HCT116 (cell line): ENCODE measurements around the gene CACNA2D2. TPM values are rescaled to one million over a fixed set of nuclear protein-coding genes. Genes with fewer than 3 reads are reported as not detected.

ENCODE experiments used
- ATAC-seq: fragments of 200-7000 bp; cut with Tn5 transposase; 2 replicates; pipeline ENCODE4 v1.9.1; 2020; ENCODE audit warnings: mild to moderate bottlenecking, moderate library complexity
- BruUV-seq: library from RNA; stranded (reverse); fragments of 400-500 nt; replicated peaks from 2 replicates; lab custom pipeline; 2021; lab: Mats Ljungman, UMichigan
- CTCF ChIA-PET: fragments of 300-600 bp; sonication (Branson Sonifier 250); formaldehyde crosslinking; loops from one replicate; lab custom pipeline; 2021; ENCODE audit warnings: antibody characterized with exemption; lab: Charles Lee
- POLR2A ChIA-PET: fragments of 300-600, 350-600 bp; sonication (Branson Sonifier 250); formaldehyde crosslinking; loops from one replicate; lab custom pipeline; 2021; ENCODE audit warnings: antibody characterized with exemption; lab: Charles Lee
- RAD21 ChIA-PET, 2 experiments: fragments of 300-600 bp; sonication (Branson Sonifier 250); formaldehyde crosslinking; loops; one replicate each; lab custom pipeline; 2023; ENCODE audit warnings: low total read pairs in 2 of 2; ENCODE audit not compliant: uncharacterized antibody in 2 of 2, unreplicated experiment in 2 of 2, low non-redundant PET in 1 of 2; lab: Charles Lee
- DNase-seq: peaks from one replicate; pipeline ENCODE4 v3.0.0-alpha.2; 2010; ENCODE audit warnings: low read depth, low spot score
- H2AFZ ChIP-seq: fragments of 200-600 bp; shearing (Covaris generic), sonication (generic); 2 replicates; pipeline ENCODE4 v1.6.1; 2017; ENCODE audit warnings: low read depth, mixed run types, mixed read lengths, antibody characterized with exemption, low read length; ENCODE audit not compliant: poor library complexity, severe bottlenecking
- H3K27ac ChIP-seq: 2 replicates; pipeline ENCODE4 v1.5.1; 2012; ENCODE audit warnings: low read depth, low read length
- H3K27me3 ChIP-seq: fragments of 200-600 bp; sonication (generic); 2 replicates; pipeline ENCODE4 v1.6.1; 2016; ENCODE audit warnings: mixed run types, low read length, mixed read lengths; ENCODE audit not compliant: insufficient read depth
- H3K36me3 ChIP-seq, 2 experiments: fragments of 200-500 bp in 1 of 2; fragments of 200-600 bp in 1 of 2; sonication (Bioruptor generic) in 1 of 2; sonication (generic) in 1 of 2; 2 replicates each; pipeline versions ENCODE4 v1.5.1 to v1.6.1; 2014 to 2016; ENCODE audit warnings: low read length in 2 of 2, inconsistent platforms in 1 of 2, mixed read lengths in 1 of 2, mixed run types in 1 of 2; ENCODE audit not compliant: insufficient read depth in 2 of 2, control insufficient read depth in 1 of 2
- H3K4me1 ChIP-seq, 2 experiments: fragments of 200-600 bp in 1 of 2; sonication (generic) in 1 of 2; 2 replicates each; pipeline versions ENCODE4 v1.5.1 to v1.6.1; 2012 to 2017; ENCODE audit warnings: low read length in 2 of 2, inconsistent platforms in 1 of 2, mild to moderate bottlenecking in 1 of 2, mixed read lengths in 1 of 2, mixed run types in 1 of 2, moderate library complexity in 1 of 2; ENCODE audit not compliant: insufficient read depth in 2 of 2, control insufficient read depth in 1 of 2
- H3K4me2 ChIP-seq: fragments of 200-600 bp; sonication (generic); 2 replicates; pipeline ENCODE4 v1.6.1; 2017; ENCODE audit warnings: mixed run types, low read length, mixed read lengths
- H3K4me3 ChIP-seq, 2 experiments: fragments of 200-600 bp in 1 of 2; sonication (generic) in 1 of 2; replicated peaks in 1 of 2; 2 replicates each; pipeline ENCODE4 v1.5.1; 2011 to 2016; ENCODE audit warnings: low read length in 2 of 2, control low read depth in 1 of 2, low read depth in 1 of 2, mild to moderate bottlenecking in 1 of 2, mixed read lengths in 1 of 2, mixed run types in 1 of 2
- H3K79me2 ChIP-seq: fragments of 200-600 bp; sonication (generic); 2 replicates; pipeline ENCODE4 v1.6.1; 2017; ENCODE audit warnings: mild to moderate bottlenecking, mixed run types, low read length, moderate library complexity, mixed read lengths; ENCODE audit not compliant: insufficient read depth
- H3K9ac ChIP-seq: fragments of 200-600 bp; sonication (generic); 2 replicates; pipeline ENCODE4 v1.6.1; 2016; ENCODE audit warnings: low read length, mixed read lengths
- H3K9me2 ChIP-seq: fragments of 200-600 bp; sonication (generic), shearing (Covaris generic); 2 replicates; pipeline ENCODE4 v1.6.1; 2017; ENCODE audit warnings: mixed run types, mild to moderate bottlenecking, moderate library complexity; ENCODE audit not compliant: insufficient read depth
- H3K9me3 ChIP-seq, 2 experiments: fragments of 200-500 bp in 1 of 2; fragments of 200-600 bp in 1 of 2; sonication (Bioruptor generic) in 1 of 2; sonication (generic) in 1 of 2; 2 replicates each; pipeline ENCODE4 v1.6.1; 2014 to 2017; ENCODE audit warnings: low read length in 2 of 2, mixed read lengths in 2 of 2, inconsistent platforms in 1 of 2, low read depth in 1 of 2, mild to moderate bottlenecking in 1 of 2, mixed run types in 1 of 2, moderate library complexity in 1 of 2; ENCODE audit not compliant: control insufficient read depth in 1 of 2, insufficient read depth in 1 of 2
- H4K20me1 ChIP-seq: fragments of 200-600 bp; sonication (generic), shearing (Covaris generic); 2 replicates; pipeline ENCODE4 v1.6.1; 2017; ENCODE audit warnings: mixed run types, mild to moderate bottlenecking, moderate library complexity; ENCODE audit not compliant: insufficient read depth
- CEBPB ChIP-seq: IDR thresholded peaks from 2 replicates; pipeline ENCODE4 v1.6.1; 2012; ENCODE audit warnings: low read depth
- EGR1 ChIP-seq: IDR thresholded peaks from 2 replicates; pipeline ENCODE4 v1.6.1; 2012; ENCODE audit warnings: low read depth
- ELF1 ChIP-seq: IDR thresholded peaks from 2 replicates; pipeline ENCODE4 v1.6.1; 2012; ENCODE audit warnings: low read depth, borderline replicate concordance
- JUND ChIP-seq: IDR thresholded peaks from 2 replicates; pipeline ENCODE4 v1.6.1; 2012
- POLR2AphosphoS5 ChIP-seq: IDR thresholded peaks from 2 replicates; pipeline ENCODE4 v1.6.1; 2011; ENCODE audit warnings: mild to moderate bottlenecking, low read depth, low read length, moderate library complexity
- RAD21 ChIP-seq: IDR thresholded peaks from 2 replicates; pipeline ENCODE4 v1.6.1; 2012; ENCODE audit warnings: low read depth, mild to moderate bottlenecking
- REST ChIP-seq: IDR thresholded peaks from 2 replicates; pipeline ENCODE4 v1.6.1; 2012; ENCODE audit warnings: low read depth
- SIN3A ChIP-seq: IDR thresholded peaks from 2 replicates; pipeline ENCODE4 v1.6.1; 2012; ENCODE audit warnings: low read depth
- SP1 ChIP-seq: IDR thresholded peaks from 2 replicates; pipeline ENCODE4 v1.6.1; 2012; ENCODE audit warnings: low read depth
- YY1 ChIP-seq: IDR thresholded peaks from 2 replicates; pipeline ENCODE4 v1.6.1; 2011; ENCODE audit warnings: low read length, low read depth, moderate library complexity, mild to moderate bottlenecking; ENCODE audit not compliant: insufficient replicate concordance; ENCODE audit errors: extremely low read depth
- ZFX ChIP-seq: fragments of 450-650 bp; IDR thresholded peaks from 2 replicates; pipeline ENCODE4 v1.6.1; 2017
- ZNF274 ChIP-seq: fragments of 200-500 bp; sonication (Bioruptor generic); IDR thresholded peaks from 2 replicates; pipeline ENCODE4 v1.6.1; 2014; ENCODE audit warnings: mild to moderate bottlenecking, low read depth, low read length, inconsistent platforms
- intact Hi-C: fragments of 100-400 bp; cut with micrococcal nuclease; formaldehyde crosslinking; loops from 2 replicates; pipeline ENCODE4 v1.10.0; 2022
- total RNA-seq: library from RNA; stranded (reverse); gene quantifications from one replicate; pipeline ENCODE4 v1.2.1, GENCODE V29; 2021; ENCODE audit not compliant: unreplicated experiment
- TF ChIP-seq, protein P1 (sequence below): IDR thresholded peaks from 2 replicates; pipeline ENCODE4 v1.6.1; 2012
- TF ChIP-seq, protein P2 (sequence below): IDR thresholded peaks from 2 replicates; pipeline ENCODE4 v1.6.1; 2012

Gene CACNA2D2
- total RNA-seq, 1 experiment from 2014 or later = 10.2 TPM

GRCh38 chr3:50551054-50551659, 47.7 kb upstream of the CACNA2D2 start:
- no peaks in the 10 kb centered on the region for H3K36me3 ChIP-seq
- H3K9ac ChIP-seq = 0 out of 2 replicates have a peak overlapping the region, but pooled peaks have one; percentile 2
- no peak for DNase-seq
- intact Hi-C loops = loop anchor here (1.0 kb wide), 1 partner anchor 65 kb away; no protein-coding TSS in a partner anchor
- ChIA-PET RAD21 (interaction anchor here in 1 of 2 experiments (1.1 kb wide), 1 partner anchor 9 kb away, joined by 3 read pairs; no protein-coding TSS in a partner anchor), POLR2A (no interaction called here), CTCF (interaction anchor here (1.0 to 1.6 kb wide), 6 partner anchors 9 to 181 kb away, joined by 3 to 8 read pairs (median 4); partner anchors contain the start of genes CISH and HEMK1)
- no peak for TF ChIP-seq ZNF274
- no peak for TF ChIP-seq JUND
- TF ChIP-seq POLR2AphosphoS5 = no peak
- no peak for TF ChIP-seq SIN3A
- TF ChIP-seq EGR1 = peak; percentile 87
- TF ChIP-seq ELF1 = no peak
- TF ChIP-seq YY1 = no peak
- H3K4me2 ChIP-seq = peak overlapping the region; percentile 67
- H3K4me1 ChIP-seq = peaks cover 12 to 17% of the 10 kb centered on the region in 2 experiments
- peak; percentile 46 for ATAC-seq
- peak overlapping the region; percentile 15 for H3K27ac ChIP-seq
- BruUV-seq = no TSS peak
- no peaks in the 10 kb centered on the region for H3K9me3 ChIP-seq
- H3K27me3 ChIP-seq = no peaks in the 10 kb centered on the region
- 0 out of 4 replicates have a peak overlapping the region, but pooled peaks of 1 of the 2 experiments have one; percentile 12 for H3K4me3 ChIP-seq
- H3K79me2 ChIP-seq = no peaks in the 10 kb centered on the region
- no peaks in the 10 kb centered on the region for H4K20me1 ChIP-seq
- H2AFZ ChIP-seq = peak overlapping the region; percentile 60
- H3K9me2 ChIP-seq = no peaks in the 10 kb centered on the region

GRCh38 chr3:50550079-50550736, 46.8 kb upstream of the CACNA2D2 start:
- intact Hi-C loops = loop anchor here (1.0 kb wide), 3 partner anchors 31 to 203 kb away; no protein-coding TSS in a partner anchor
- POLR2A ChIA-PET = no interaction called here
- no peak overlapping the region; the same call in 1 of the 2 replicates for H3K27ac ChIP-seq
- H3K9me2 ChIP-seq = no peaks in the 10 kb centered on the region
- no peaks in the 10 kb centered on the region for H3K36me3 ChIP-seq
- no peaks in the 10 kb centered on the region for H3K27me3 ChIP-seq
- H2AFZ ChIP-seq = no peak overlapping the region
- no peak overlapping the region for H3K4me3 ChIP-seq
- H3K9me3 ChIP-seq = no peaks in the 10 kb centered on the region
- peaks cover 12 to 17% of the 10 kb centered on the region in 2 experiments for H3K4me1 ChIP-seq
- no peaks in the 10 kb centered on the region for H4K20me1 ChIP-seq
- DNase-seq (no peak), ATAC-seq (peak; percentile 81)
- CTCF ChIA-PET = interaction anchor here (1.2 to 1.9 kb wide), 4 partner anchors 19 to 180 kb away, joined by 4 to 8 read pairs (median 6); partner anchors contain the start of genes CISH and HEMK1
- no peaks in the 10 kb centered on the region for H3K79me2 ChIP-seq
- no TSS peak for BruUV-seq
- H3K4me2 ChIP-seq = peak overlapping the region; percentile 67
- RAD21 ChIA-PET = no interaction called here
- H3K9ac ChIP-seq = no peak overlapping the region
- no peak for TF ChIP-seq SP1
- TF ChIP-seq, protein P1, sequence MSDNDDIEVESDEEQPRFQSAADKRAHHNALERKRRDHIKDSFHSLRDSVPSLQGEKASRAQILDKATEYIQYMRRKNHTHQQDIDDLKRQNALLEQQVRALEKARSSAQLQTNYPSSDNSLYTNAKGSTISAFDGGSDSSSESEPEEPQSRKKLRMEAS = no peak
- TF ChIP-seq REST = no peak
- TF ChIP-seq CEBPB = no peak
- TF ChIP-seq JUND = no peak
- TF ChIP-seq RAD21 = peak; percentile 81
- TF ChIP-seq ZFX = no peak
- TF ChIP-seq, protein P2, sequence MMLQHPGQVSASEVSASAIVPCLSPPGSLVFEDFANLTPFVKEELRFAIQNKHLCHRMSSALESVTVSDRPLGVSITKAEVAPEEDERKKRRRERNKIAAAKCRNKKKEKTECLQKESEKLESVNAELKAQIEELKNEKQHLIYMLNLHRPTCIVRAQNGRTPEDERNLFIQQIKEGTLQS = no peak
